ENCODE results near the gene NOL7. TPM values are rescaled to one million over a fixed set of nuclear protein-coding genes. Genes with fewer than 3 reads are reported as not detected.

The NOL7 gene
- total and polyA plus RNA-seq, 8 donors: 18.1 to 147 (median 62.6) TPM

DNA sequence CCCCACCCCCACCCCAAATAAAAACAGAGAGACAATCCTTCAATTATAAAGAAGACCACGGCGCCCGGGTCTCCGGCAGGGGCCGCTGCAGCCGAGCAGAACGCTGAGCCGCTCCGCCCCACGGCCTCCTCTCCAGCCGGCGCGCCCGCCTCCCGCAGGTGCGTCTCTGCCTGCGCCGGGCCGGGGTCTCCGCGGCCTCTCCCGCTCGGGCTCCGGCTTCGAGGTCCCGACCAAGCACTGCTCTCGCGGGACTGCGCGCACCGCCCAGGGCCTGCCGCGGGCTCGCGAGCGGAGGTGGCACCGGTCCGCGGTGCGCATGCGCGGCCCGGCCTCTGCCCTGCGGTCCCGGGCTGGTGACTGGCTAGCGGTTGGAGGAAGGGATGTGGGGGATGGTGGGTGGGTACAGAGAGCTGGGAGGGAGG is 41.0 kb upstream of the NOL7 start:
- Histone ChIP-seq H3K27me3 (no peaks in the 10 kb centered on the region), H3K9me3 (no peaks in the 10 kb centered on the region), H3K4me1 (peaks cover 8 to 28% (median 19%) of the 10 kb centered on the region in 4 donors), H3K36me3 (no peaks in the 10 kb centered on the region), H3K27ac (peak overlapping the region; percentile 95 to 100 (median 98)), H3K4me3 (peak overlapping the region; percentile 69 to 89 (median 80))
- peak; percentile 93 to 99 for DNase-seq
- TF ChIP-seq, protein P1, sequence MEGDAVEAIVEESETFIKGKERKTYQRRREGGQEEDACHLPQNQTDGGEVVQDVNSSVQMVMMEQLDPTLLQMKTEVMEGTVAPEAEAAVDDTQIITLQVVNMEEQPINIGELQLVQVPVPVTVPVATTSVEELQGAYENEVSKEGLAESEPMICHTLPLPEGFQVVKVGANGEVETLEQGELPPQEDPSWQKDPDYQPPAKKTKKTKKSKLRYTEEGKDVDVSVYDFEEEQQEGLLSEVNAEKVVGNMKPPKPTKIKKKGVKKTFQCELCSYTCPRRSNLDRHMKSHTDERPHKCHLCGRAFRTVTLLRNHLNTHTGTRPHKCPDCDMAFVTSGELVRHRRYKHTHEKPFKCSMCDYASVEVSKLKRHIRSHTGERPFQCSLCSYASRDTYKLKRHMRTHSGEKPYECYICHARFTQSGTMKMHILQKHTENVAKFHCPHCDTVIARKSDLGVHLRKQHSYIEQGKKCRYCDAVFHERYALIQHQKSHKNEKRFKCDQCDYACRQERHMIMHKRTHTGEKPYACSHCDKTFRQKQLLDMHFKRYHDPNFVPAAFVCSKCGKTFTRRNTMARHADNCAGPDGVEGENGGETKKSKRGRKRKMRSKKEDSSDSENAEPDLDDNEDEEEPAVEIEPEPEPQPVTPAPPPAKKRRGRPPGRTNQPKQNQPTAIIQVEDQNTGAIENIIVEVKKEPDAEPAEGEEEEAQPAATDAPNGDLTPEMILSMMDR (IDR thresholded peaks at IDR 0.05): peak in 4 of 7 experiments; percentile 14 to 63 (median 40)
- TF ChIP-seq POLR2A (IDR thresholded peaks at IDR 0.05): no peak
- TF ChIP-seq EP300 (IDR thresholded peaks at IDR 0.05): no peak
- TF ChIP-seq POLR2AphosphoS5 (IDR thresholded peaks at IDR 0.05): peak; percentile 28 to 86 (median 86)
- intact Hi-C loops (cut with DNase I; ENCODE audit: low total_unique reads): no loop called here
- WGBS, 5 donors: 0 to 4% (median 1%) methylated on average over 11 to 46 of the region's 46 CpGs

DNA sequence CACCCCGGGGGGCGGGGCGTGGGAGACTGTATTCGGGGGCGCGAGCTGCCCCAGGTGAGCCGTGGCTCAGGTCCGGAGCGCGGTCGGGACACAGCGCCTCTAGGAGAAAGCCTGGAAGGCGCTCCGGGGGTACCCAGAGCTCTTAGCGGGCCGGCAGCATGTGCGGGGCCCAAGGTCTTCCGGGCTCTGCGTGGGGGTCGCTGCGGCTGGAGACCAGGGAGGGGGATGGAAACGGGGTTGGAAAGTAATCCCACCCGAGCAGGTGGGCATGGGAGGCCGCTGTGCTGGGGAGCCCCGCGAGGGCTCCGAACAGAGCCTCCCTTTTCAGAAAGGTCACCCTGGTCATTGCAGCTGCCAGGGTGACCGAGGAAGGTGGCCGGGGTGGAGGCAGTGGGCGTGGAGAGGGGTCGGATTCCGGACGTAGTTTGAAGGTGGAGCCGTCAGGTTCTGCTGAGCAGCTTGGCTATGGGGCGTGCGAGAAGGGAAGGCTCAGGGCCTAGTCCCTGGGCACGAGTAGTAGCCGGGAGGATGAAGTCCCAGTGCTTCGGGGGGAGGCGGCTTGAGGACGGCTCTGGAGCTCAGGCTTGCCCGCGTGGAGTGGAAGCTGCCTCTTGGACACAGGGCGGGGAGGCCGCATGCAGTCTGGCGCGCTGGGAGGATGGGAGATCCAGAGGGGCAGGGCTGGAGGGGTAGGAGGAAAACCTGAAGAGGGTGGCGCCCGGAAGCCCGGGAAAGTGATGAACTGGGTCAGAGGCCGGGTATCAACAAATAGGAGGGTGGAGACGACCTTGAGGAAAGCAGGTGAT is 40.4 kb upstream of the NOL7 start, which contains the start of gene SIRT5:
SIRT5 (plus strand) TSS at position 31 of the 806 bp plus-strand sequence. CDS start 9,510 bp downstream, outside the sequence.
- DNase-seq: peak; percentile 83 to 93
- TF ChIP-seq POLR2AphosphoS5 (IDR thresholded peaks at IDR 0.05): peak in 2 of 3 donors; percentile 70 to 78
- no peak for TF ChIP-seq EP300 (IDR thresholded peaks at IDR 0.05)
- TF ChIP-seq, protein P1 (IDR thresholded peaks at IDR 0.05): peak in 2 of 7 experiments; percentile 41 to 61
- peak in 2 of 4 donors; percentile 30 to 77 for TF ChIP-seq POLR2A (IDR thresholded peaks at IDR 0.05)
- 0 to 1% (median 1%) methylated on average over 41 to 52 of the region's 52 CpGs for WGBS, 5 donors
- H3K4me3 ChIP-seq: peak within 1 kb of the TSS; percentile 69 to 89 (median 80)
- H3K4me1 ChIP-seq: peaks cover 8 to 28% (median 19%) of the 10 kb centered on the region in 4 donors
- no peaks in the 10 kb centered on the region for H3K27me3 ChIP-seq
- H3K27ac ChIP-seq: peak within 1 kb of the TSS; percentile 95 to 100 (median 98)
- H3K36me3 ChIP-seq: peaks cover 0 to 2% (median under 1%) of the 10 kb centered on the region in 4 donors
- intact Hi-C loops (cut with DNase I; ENCODE audit: low total_unique reads): no loop called here
- no peaks in the 10 kb centered on the region for H3K9me3 ChIP-seq

DNA sequence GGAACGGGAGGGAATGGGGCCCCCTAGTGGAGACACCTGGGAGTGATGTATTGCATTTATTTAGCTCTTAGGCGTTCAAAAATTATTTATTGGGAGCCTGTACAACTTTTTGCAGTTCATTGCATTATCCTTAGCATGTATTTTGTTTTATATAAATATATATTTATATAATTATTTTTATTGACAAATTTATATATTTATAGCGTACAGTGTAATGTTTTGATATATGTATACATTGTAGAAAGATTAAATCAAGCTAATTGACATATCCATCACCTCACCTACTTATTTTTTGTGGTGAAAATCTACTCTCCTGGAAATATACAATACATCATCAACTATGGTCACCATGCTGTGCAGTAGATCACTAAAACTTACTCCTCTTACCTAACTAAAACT is 39.8 kb upstream of the NOL7 start:
- H3K27me3 ChIP-seq: no peaks in the 10 kb centered on the region
- no peak for TF ChIP-seq POLR2AphosphoS5 (IDR thresholded peaks at IDR 0.05)
- TF ChIP-seq, protein P1 (IDR thresholded peaks at IDR 0.05): peak in 3 of 7 experiments; percentile 65 to 88 (median 81)
- H3K9me3 ChIP-seq: no peaks in the 10 kb centered on the region
- no peak for DNase-seq
- H3K4me1 ChIP-seq: peaks cover 8 to 28% (median 19%) of the 10 kb centered on the region in 4 donors
- intact Hi-C loops (cut with DNase I; ENCODE audit: low total_unique reads): no loop called here
- peak overlapping the region; percentile 69 to 89 (median 80) for H3K4me3 ChIP-seq
- peaks cover 0 to 8% (median 7%) of the 10 kb centered on the region in 4 donors for H3K36me3 ChIP-seq
- WGBS, 5 donors: 29 to 34% (median 31%) methylated on average over 3 of the region's 3 CpGs
- peak overlapping the region; percentile 95 to 100 (median 98) for H3K27ac ChIP-seq

DNA sequence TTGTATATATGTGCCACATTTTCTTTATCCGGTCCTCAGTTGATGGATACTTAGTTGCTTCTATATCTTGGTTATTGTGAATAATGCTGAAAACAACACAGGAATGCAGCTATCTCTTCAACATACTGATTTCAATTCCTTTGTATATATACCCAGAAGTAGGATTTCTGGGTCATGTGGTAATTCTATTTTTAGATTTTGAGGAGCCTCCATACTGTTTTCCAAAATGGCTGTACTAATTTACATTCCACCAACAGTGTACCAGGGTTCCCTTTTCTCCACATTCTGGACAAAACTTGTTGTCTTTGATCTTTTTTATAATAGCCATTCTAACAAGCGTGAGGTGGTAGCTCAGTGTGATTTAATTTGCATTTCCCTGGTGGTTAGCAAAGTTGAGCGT is 39.1 kb upstream of the NOL7 start:
- H3K4me1 ChIP-seq: peaks cover 8 to 28% (median 19%) of the 10 kb centered on the region in 4 donors
- peaks cover 0 to 14% (median 12%) of the 10 kb centered on the region in 4 donors for H3K36me3 ChIP-seq
- intact Hi-C loops (cut with DNase I; ENCODE audit: low total_unique reads): no loop called here
- TF ChIP-seq EP300 (IDR thresholded peaks at IDR 0.05) (no peak), POLR2AphosphoS5 (IDR thresholded peaks at IDR 0.05) (no peak), POLR2A (IDR thresholded peaks at IDR 0.05) (no peak)
- TF ChIP-seq, protein P1 (IDR thresholded peaks at IDR 0.05): no peak
- no peak overlapping the region for H3K4me3 ChIP-seq
- no peak for DNase-seq
- WGBS, 5 donors: 94 to 98% (median 96%) methylated on average over 3 of the region's 3 CpGs
- no peaks in the 10 kb centered on the region for H3K27me3 ChIP-seq
- peak overlapping the region in 3 of 5 donors; percentile 95 to 100 (median 98) for H3K27ac ChIP-seq
- H3K9me3 ChIP-seq: no peaks in the 10 kb centered on the region

All from stomach (tissue), 9 donors.